G401 (cell line): ENCODE data around the gene SFI1. TPM values are rescaled to one million over a fixed set of nuclear protein-coding genes. Genes with fewer than 3 reads are reported as not detected.

Experiments
- DNase-seq: peaks from one replicate; pipeline ENCODE4 v3.0.0-alpha.2; 2015; ENCODE audit warnings: low spot score
- in situ Hi-C: cut with HindIII; loops from 2 replicates; pipeline ENCODE4 v1.10.0; 2016; ENCODE audit warnings: low sequenced_read_pairs, mixed read lengths
- total RNA-seq: library from RNA; depleted of rRNA; stranded (reverse); fragments of >200 nt; shearing (Covaris generic); gene quantifications from 2 replicates; pipeline ENCODE4 v1.2.3, GENCODE V29; 2014

SFI1 gene
- total RNA-seq, 1 experiment from 2014 or later: 43.8 TPM

GRCh38 chr22:31625257-31625640, 128.9 kb downstream of the SFI1 start:
- in situ Hi-C loops: no loop called here
- DNase-seq: no peak

- in situ Hi-C loops: no loop called here
- peak; percentile 96 for DNase-seq
Measured at GRCh38 chr22:31625661-31626426, 129.5 kb downstream of the SFI1 start.

- peak; percentile 98 for DNase-seq
- in situ Hi-C loops: no loop called here
Measured at GRCh38 chr22:31626427-31627150, 130.3 kb downstream of the SFI1 start.

- in situ Hi-C loops: no loop called here
- DNase-seq: no peak
Measured at GRCh38 chr22:31627223-31627731, 130.9 kb downstream of the SFI1 start.

GRCh38 chr22:31628362-31628761, 132.0 kb downstream of the SFI1 start:
- no peak for DNase-seq
- in situ Hi-C loops: no loop called here

- in situ Hi-C loops: no loop called here
- no peak for DNase-seq
Measured at GRCh38 chr22:31628969-31629708, 132.8 kb downstream of the SFI1 start.

GRCh38 chr22:31629741-31630184, 133.4 kb downstream of the SFI1 start:
- DNase-seq: no peak
- in situ Hi-C loops: no loop called here

- in situ Hi-C loops: no loop called here
- peak; percentile 79 for DNase-seq
Measured at GRCh38 chr22:31630331-31631329, 134.3 kb downstream of the SFI1 start.

GRCh38 chr22:31631436-31631835, 135.1 kb downstream of the SFI1 start:
- DNase-seq: no peak

GRCh38 chr22:31635638-31636306, 139.4 kb downstream of the SFI1 start:
- no peak for DNase-seq
- in situ Hi-C loops: no loop called here

More at GRCh38 chr22:31631436-31631835, 135.1 kb downstream of the SFI1 start:
- in situ Hi-C loops: no loop called here

GRCh38 chr22:31637447-31637890, 141.1 kb downstream of the SFI1 start:
- no peak for DNase-seq
- in situ Hi-C loops: no loop called here

GRCh38 chr22:31637891-31638618, 141.7 kb downstream of the SFI1 start:
- in situ Hi-C loops: no loop called here
- DNase-seq: no peak

- DNase-seq: no peak
- in situ Hi-C loops: no loop called here
Measured at GRCh38 chr22:31639436-31640039, 143.2 kb downstream of the SFI1 start.

- DNase-seq: no peak
- in situ Hi-C loops: no loop called here
Measured at GRCh38 chr22:31646186-31647019, 150.1 kb downstream of the SFI1 start.

GRCh38 chr22:31647066-31647465, 150.7 kb downstream of the SFI1 start:
- DNase-seq: no peak
- in situ Hi-C loops: no loop called here
